Keratinocyte (primary cell): ENCODE measurements around the gene RBFOX2. TPM values are rescaled to one million over a fixed set of nuclear protein-coding genes. Genes with fewer than 3 reads are reported as not detected.

Source experiments
- DNase-seq: peaks from one replicate; pipeline ENCODE4 v3.0.0-alpha.2; 2011; ENCODE audit warnings: low read depth, missing footprints, low spot score
- FAIRE-seq: peaks from 2 replicates; lab custom pipeline; 2011; peaks lifted over from hg19 to GRCh38; lab: Jason Lieb, UNC
- H2AFZ ChIP-seq: 2 replicates; pipeline ENCODE4 v1.6.0; 2012; ENCODE audit warnings: low read length, control low read depth, inconsistent platforms; ENCODE audit not compliant: control insufficient read depth
- H3K27ac ChIP-seq: 2 replicates; pipeline ENCODE4 v1.5.1; 2011; ENCODE audit warnings: low read length; ENCODE audit not compliant: control insufficient read depth, insufficient read depth
- H3K27me3 ChIP-seq: 3 replicates; pipeline ENCODE4 v1.6.0; 2011; ENCODE audit warnings: low read length; ENCODE audit not compliant: control insufficient read depth, insufficient read depth; ENCODE audit errors: extremely low read depth
- H3K36me3 ChIP-seq, 2 experiments: 2 replicates in 1 of 2; 3 replicates in 1 of 2; pipeline ENCODE4 v1.5.1; 2011; ENCODE audit warnings: low read length in 2 of 2, mild to moderate bottlenecking in 1 of 2; ENCODE audit not compliant: control insufficient read depth in 2 of 2, insufficient read depth in 2 of 2; ENCODE audit errors: extremely low read depth in 1 of 2
- H3K4me1 ChIP-seq: 3 replicates; pipeline ENCODE4 v1.5.1; 2011; ENCODE audit warnings: low read length; ENCODE audit not compliant: control insufficient read depth, insufficient read depth; ENCODE audit errors: extremely low read depth
- H3K4me2 ChIP-seq: 3 replicates; pipeline ENCODE4 v1.6.0; 2011; ENCODE audit warnings: low read depth, low read length; ENCODE audit not compliant: control insufficient read depth, insufficient read depth; ENCODE audit errors: extremely low read depth
- H3K4me3 ChIP-seq, 3 experiments: fragments of 200-600 bp in 1 of 3; sonication (generic) in 1 of 3; 2 replicates in 2 of 3; 3 replicates in 1 of 3; pipeline ENCODE4 v1.5.1; 2011 to 2016; ENCODE audit warnings: low read length in 3 of 3, mild to moderate bottlenecking in 3 of 3, control low read depth in 2 of 3, inconsistent platforms in 1 of 3, low read depth in 1 of 3, mixed read lengths in 1 of 3, mixed run types in 1 of 3, moderate library complexity in 1 of 3; ENCODE audit not compliant: control insufficient read depth in 2 of 3, insufficient read depth in 2 of 3; ENCODE audit errors: extremely low read depth in 1 of 3
- H3K79me2 ChIP-seq: 2 replicates; pipeline ENCODE4 v1.6.0; 2012; ENCODE audit warnings: low read length; ENCODE audit not compliant: control insufficient read depth, insufficient read depth
- H3K9ac ChIP-seq: 3 replicates; pipeline ENCODE4 v1.6.0; 2011; ENCODE audit warnings: low read length; ENCODE audit not compliant: control insufficient read depth, insufficient read depth; ENCODE audit errors: extremely low read depth
- H3K9me1 ChIP-seq: 3 replicates; pipeline ENCODE4 v1.6.0; 2011; ENCODE audit warnings: low read length; ENCODE audit not compliant: control insufficient read depth, insufficient read depth; ENCODE audit errors: extremely low read depth
- H3K9me3 ChIP-seq: 2 replicates; pipeline ENCODE4 v1.5.1; 2012; ENCODE audit warnings: low read depth, low read length; ENCODE audit not compliant: control insufficient read depth
- H4K20me1 ChIP-seq: 3 replicates; pipeline ENCODE4 v1.6.0; 2011; ENCODE audit warnings: low read length; ENCODE audit not compliant: control insufficient read depth, insufficient read depth; ENCODE audit errors: extremely low read depth
- CTCF ChIP-seq, 3 experiments: IDR thresholded peaks in 1 of 3; conservative IDR thresholded peaks in 1 of 3; optimal IDR thresholded peaks in 1 of 3; 2 replicates in 2 of 3; 3 replicates in 1 of 3; pipeline versions ENCODE3 to v1.5.1; 2011; ENCODE audit warnings: low read length in 3 of 3, mild to moderate bottlenecking in 3 of 3, moderate library complexity in 2 of 3, control low read depth in 1 of 3, inconsistent platforms in 1 of 3; ENCODE audit not compliant: insufficient read depth in 2 of 3; ENCODE audit errors: extremely low read depth in 1 of 3
- dilution Hi-C: fragments of 300-500 bp; cut with MboI; formaldehyde crosslinking; loops from one replicate; pipeline ENCODE4 v1.7.0; 2020; ENCODE audit warnings: low sequenced_read_pairs; ENCODE audit not compliant: extremely low pct_ligation_motif_present
- polyA plus RNA-seq, 5 experiments: library from polyadenylated mRNA; depleted of rRNA in 3 of 5; stranded (reverse) in 3 of 5; stranded (forward) in 1 of 5; unstranded in 1 of 5; fragments of >200 nt; gene quantifications; 1 replicate in 1 of 5; 2 replicates in 3 of 5; 3 replicates in 1 of 5; pipeline versions ENCODE4 v1.2.1 to v1.2.3, GENCODE V29; 2011 to 2012; ENCODE audit warnings: missing spikeins in 2 of 5, low read depth in 1 of 5, low replicate concordance in 1 of 5

RBFOX2 gene
- polyA plus RNA-seq, 1 donor (not counting 4 experiments of a cell fraction or from before 2014, with no cell fraction given): 118 TPM

GRCh38 chr22:35688913-35689675 lies 339.5 kb downstream of the RBFOX2 start:
- Histone ChIP-seq H3K27me3 (no peaks in the 10 kb centered on the region), H3K4me3 (no peak overlapping the region), H3K27ac (peak overlapping the region; percentile 2), H3K9ac (no peak overlapping the region), H3K79me2 (no peaks in the 10 kb centered on the region), H3K9me1 (no peaks in the 10 kb centered on the region), H3K4me2 (no peak overlapping the region), H3K36me3 (no peaks in the 10 kb centered on the region), H3K4me1 (peaks cover 3% of the 10 kb centered on the region), H2AFZ (no peak overlapping the region), H4K20me1 (no peaks in the 10 kb centered on the region), H3K9me3 (no peaks in the 10 kb centered on the region)
- TF ChIP-seq CTCF (optimal IDR thresholded peaks at IDR 0.05 in 1 of 3, IDR thresholded peaks at IDR 0.05 in 1 of 3, conservative IDR thresholded peaks at IDR 0.05 in 1 of 3; ENCODE audit: extremely low read depth in 1 of 3, insufficient read depth in 2 of 3, low read length in 3 of 3): no peak
- dilution Hi-C loops: no loop called here
- FAIRE-seq (peak; percentile 9), DNase-seq (no peak)

Other genes starting within 250 kb of the RBFOX2 start
- gene APOL3, start 131.9 kb upstream of the RBFOX2 start, polyA plus RNA-seq: 0.46 to 1.1 TPM (median 0.92 TPM) in 3 replicates
- gene APOL4, start 173.0 kb upstream of the RBFOX2 start, polyA plus RNA-seq: 0.03 to 0.08 TPM (median 0.04 TPM) in 3 replicates
- gene APOL2, start 210.7 kb upstream of the RBFOX2 start, polyA plus RNA-seq: 8.9 to 10.3 TPM (median 8.9 TPM) in 3 replicates
- gene APOL1, start 224.3 kb upstream of the RBFOX2 start, polyA plus RNA-seq: 3.0 to 4.1 TPM (median 3.7 TPM) in 3 replicates